ENCODE results near the gene PIP5K1C.

PIP5K1C gene

GRCh38 chr19:3691372-3691716 is 8.9 kb downstream of the PIP5K1C start:
- Histone ChIP-seq H3K9ac (ENCODE audit: low read depth, low read length) (no peak overlapping the region), H3K36me3 (ENCODE audit: insufficient read depth, low read length) (peaks cover 2% of the 10 kb centered on the region), H3K4me1 (ENCODE audit: control insufficient read depth, insufficient read depth, low read length) (no peaks in the 10 kb centered on the region), H3K27me3 (ENCODE audit: control insufficient read depth, insufficient read depth, low read length) (no peaks in the 10 kb centered on the region), H3K4me3 (ENCODE audit: low read length) (no peak overlapping the region), H3K9me3 (replicated peaks; ENCODE audit: low read length) (no peaks in the 10 kb centered on the region), H3K4me2 (ENCODE audit: low read length) (no peak overlapping the region)

- no peak overlapping the region for H3K4me2 ChIP-seq (ENCODE audit: low read length)
- no peaks in the 10 kb centered on the region for H3K27me3 ChIP-seq (ENCODE audit: control insufficient read depth, insufficient read depth, low read length)
- peaks cover 2% of the 10 kb centered on the region for H3K36me3 ChIP-seq (ENCODE audit: insufficient read depth, low read length)
- no peak overlapping the region for H3K4me3 ChIP-seq (ENCODE audit: low read length)
- H3K9me3 ChIP-seq (replicated peaks; ENCODE audit: low read length): no peaks in the 10 kb centered on the region
- no peak overlapping the region for H3K9ac ChIP-seq (ENCODE audit: low read depth, low read length)
- H3K4me1 ChIP-seq (ENCODE audit: control insufficient read depth, insufficient read depth, low read length): no peaks in the 10 kb centered on the region
Measured at GRCh38 chr19:3690551-3691371, 9.5 kb downstream of the PIP5K1C start.

- H3K9ac ChIP-seq (ENCODE audit: low read depth, low read length): no peak overlapping the region
- no peak overlapping the region for H3K4me3 ChIP-seq (ENCODE audit: low read length)
- H3K36me3 ChIP-seq (ENCODE audit: insufficient read depth, low read length): peaks cover 12% of the 10 kb centered on the region
- no peaks in the 10 kb centered on the region for H3K4me1 ChIP-seq (ENCODE audit: control insufficient read depth, insufficient read depth, low read length)
- H3K27me3 ChIP-seq (ENCODE audit: control insufficient read depth, insufficient read depth, low read length): no peaks in the 10 kb centered on the region
- H3K9me3 ChIP-seq (replicated peaks; ENCODE audit: low read length): peaks cover 6% of the 10 kb centered on the region
- H3K4me2 ChIP-seq (ENCODE audit: low read length): no peak overlapping the region
Measured at GRCh38 chr19:3687774-3688706, 12.2 kb downstream of the PIP5K1C start.

GRCh38 chr19:3687393-3687773 is 12.9 kb downstream of the PIP5K1C start:
- Histone ChIP-seq H3K4me1 (ENCODE audit: control insufficient read depth, insufficient read depth, low read length) (no peaks in the 10 kb centered on the region), H3K36me3 (ENCODE audit: insufficient read depth, low read length) (peaks cover 12% of the 10 kb centered on the region), H3K4me2 (ENCODE audit: low read length) (no peak overlapping the region), H3K27me3 (ENCODE audit: control insufficient read depth, insufficient read depth, low read length) (no peaks in the 10 kb centered on the region), H3K9me3 (replicated peaks; ENCODE audit: low read length) (peaks cover 6% of the 10 kb centered on the region), H3K4me3 (ENCODE audit: low read length) (no peak overlapping the region), H3K9ac (ENCODE audit: low read depth, low read length) (no peak overlapping the region)

DNA sequence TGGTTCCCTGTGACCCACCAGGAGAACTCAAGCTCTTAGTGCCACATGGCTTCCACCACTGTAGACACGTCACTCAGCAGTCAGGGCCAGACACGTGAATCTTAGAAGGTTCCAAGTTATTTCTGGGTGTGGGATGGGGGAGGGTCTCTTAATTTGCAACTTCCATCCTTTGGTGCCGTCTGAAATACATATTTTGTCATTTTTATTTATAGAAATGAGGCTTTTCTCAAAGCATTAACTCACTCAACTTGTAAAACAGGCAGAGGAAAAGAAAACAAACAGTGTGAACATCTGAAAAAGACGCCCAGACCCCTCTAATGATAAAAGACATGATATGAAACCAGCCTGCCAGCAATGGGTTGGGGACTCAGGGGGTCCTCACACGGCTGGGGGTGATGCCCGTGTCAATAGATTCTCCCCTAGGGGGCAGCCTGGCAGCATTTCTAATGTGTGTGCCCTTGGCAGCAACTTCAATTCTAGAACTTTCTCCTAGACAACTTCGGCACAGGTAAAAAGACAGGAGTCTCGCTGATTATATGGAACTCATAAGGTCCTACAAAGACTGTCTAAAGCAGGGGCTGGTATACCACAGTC is 15.4 kb downstream of the PIP5K1C start:
- Histone ChIP-seq H3K36me3 (ENCODE audit: insufficient read depth, low read length) (peaks cover 10% of the 10 kb centered on the region), H3K4me1 (ENCODE audit: control insufficient read depth, insufficient read depth, low read length) (no peaks in the 10 kb centered on the region), H3K27me3 (ENCODE audit: control insufficient read depth, insufficient read depth, low read length) (no peaks in the 10 kb centered on the region)

GRCh38 chr19:3684054-3684816 is 16.0 kb downstream of the PIP5K1C start:
- H3K4me1 ChIP-seq (ENCODE audit: control insufficient read depth, insufficient read depth, low read length): no peaks in the 10 kb centered on the region
- peaks cover 6% of the 10 kb centered on the region for H3K9me3 ChIP-seq (replicated peaks; ENCODE audit: low read length)
- H3K9ac ChIP-seq (ENCODE audit: low read depth, low read length): no peak overlapping the region
- no peaks in the 10 kb centered on the region for H3K27me3 ChIP-seq (ENCODE audit: control insufficient read depth, insufficient read depth, low read length)
- no peak overlapping the region for H3K4me3 ChIP-seq (ENCODE audit: low read length)
- H3K4me2 ChIP-seq (ENCODE audit: low read length): no peak overlapping the region
- H3K36me3 ChIP-seq (ENCODE audit: insufficient read depth, low read length): peaks cover 10% of the 10 kb centered on the region

More for the DNA sequence above, 15.4 kb downstream of the PIP5K1C start:
- Histone ChIP-seq H3K9ac (ENCODE audit: low read depth, low read length) (no peak overlapping the region), H3K9me3 (replicated peaks; ENCODE audit: low read length) (peaks cover 6% of the 10 kb centered on the region), H3K4me3 (ENCODE audit: low read length) (no peak overlapping the region), H3K4me2 (ENCODE audit: low read length) (no peak overlapping the region)

DNA sequence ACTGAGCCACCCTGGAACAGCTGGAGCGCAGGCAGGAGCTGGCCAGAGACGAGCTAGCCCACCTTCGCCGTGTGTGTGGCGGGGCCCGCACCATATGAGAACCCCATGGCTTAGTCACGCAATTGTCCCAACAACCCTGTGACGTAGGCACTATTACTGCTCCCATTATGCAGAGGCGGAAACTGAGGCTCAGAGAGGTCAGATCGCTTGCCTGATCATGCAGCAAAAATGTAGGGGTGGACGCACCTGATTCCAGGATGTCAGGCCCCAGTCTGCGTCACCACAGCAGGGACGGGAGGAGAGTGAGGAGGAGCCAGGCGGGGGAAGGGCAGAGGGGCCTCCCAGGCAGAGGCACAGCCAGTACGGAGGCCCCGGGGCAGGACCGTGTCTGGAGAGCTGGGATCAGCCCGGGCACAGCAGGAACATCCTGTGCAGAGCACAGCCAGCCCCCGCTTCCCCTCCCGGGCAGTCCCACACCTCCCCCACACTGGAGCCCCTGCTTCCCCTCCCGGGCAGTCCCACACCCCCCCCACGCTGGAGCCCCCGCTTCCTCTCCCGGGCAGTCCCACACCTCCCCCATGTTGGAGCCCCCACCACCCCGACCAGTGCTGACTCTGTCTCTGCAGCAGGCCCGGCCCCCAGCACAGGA is 16.7 kb downstream of the PIP5K1C start:
- Histone ChIP-seq H3K4me3 (ENCODE audit: low read length) (no peak overlapping the region), H3K4me1 (ENCODE audit: control insufficient read depth, insufficient read depth, low read length) (no peaks in the 10 kb centered on the region), H3K36me3 (ENCODE audit: insufficient read depth, low read length) (peaks cover 10% of the 10 kb centered on the region), H3K27me3 (ENCODE audit: control insufficient read depth, insufficient read depth, low read length) (no peaks in the 10 kb centered on the region), H3K9ac (ENCODE audit: low read depth, low read length) (no peak overlapping the region), H3K9me3 (replicated peaks; ENCODE audit: low read length) (peaks cover 6% of the 10 kb centered on the region), H3K4me2 (ENCODE audit: low read length) (no peak overlapping the region)

DNA sequence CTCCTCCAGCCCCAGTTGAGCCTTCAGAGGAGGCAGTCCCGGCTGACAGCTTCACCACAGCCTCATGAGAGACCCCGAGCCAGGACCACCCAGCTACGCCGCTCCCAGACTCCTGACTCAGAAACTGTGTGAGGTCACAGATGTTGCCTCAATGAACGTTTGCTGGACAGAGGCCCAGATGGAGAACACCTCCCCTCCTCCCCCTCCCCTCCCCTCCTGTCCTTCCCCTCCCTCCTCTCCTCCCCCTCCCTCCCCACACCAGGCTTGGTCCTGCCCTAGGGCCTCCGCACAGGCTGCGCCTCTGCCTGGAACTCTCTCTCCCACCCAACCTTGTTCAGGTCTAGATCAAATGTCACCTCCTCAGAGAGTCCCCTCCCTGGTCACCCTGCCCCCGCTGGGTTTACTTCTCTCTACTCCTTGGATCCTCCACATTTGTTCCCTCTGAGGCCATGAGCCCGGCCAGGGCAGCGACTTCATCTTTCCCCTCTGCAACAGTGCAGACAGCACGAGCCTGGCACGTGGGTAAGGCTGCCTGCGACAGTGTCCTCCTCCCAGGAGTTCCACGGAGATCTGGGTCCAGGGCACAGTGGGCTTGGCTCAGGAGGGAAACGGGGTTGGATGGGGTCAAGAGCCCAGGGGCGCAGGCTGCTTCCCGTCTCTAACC is 17.4 kb downstream of the PIP5K1C start:
- Histone ChIP-seq H3K27me3 (ENCODE audit: control insufficient read depth, insufficient read depth, low read length) (no peaks in the 10 kb centered on the region), H3K9ac (ENCODE audit: low read depth, low read length) (no peak overlapping the region), H3K4me3 (ENCODE audit: low read length) (no peak overlapping the region), H3K4me1 (ENCODE audit: control insufficient read depth, insufficient read depth, low read length) (no peaks in the 10 kb centered on the region), H3K4me2 (ENCODE audit: low read length) (no peak overlapping the region), H3K36me3 (ENCODE audit: insufficient read depth, low read length) (peaks cover 10% of the 10 kb centered on the region), H3K9me3 (replicated peaks; ENCODE audit: low read length) (peaks cover 6% of the 10 kb centered on the region)

- Histone ChIP-seq H3K4me2 (ENCODE audit: low read length) (no peak overlapping the region), H3K4me1 (ENCODE audit: control insufficient read depth, insufficient read depth, low read length) (no peaks in the 10 kb centered on the region), H3K4me3 (ENCODE audit: low read length) (no peak overlapping the region), H3K36me3 (ENCODE audit: insufficient read depth, low read length) (peaks cover 10% of the 10 kb centered on the region), H3K9me3 (replicated peaks; ENCODE audit: low read length) (peaks cover 6% of the 10 kb centered on the region), H3K27me3 (ENCODE audit: control insufficient read depth, insufficient read depth, low read length) (no peaks in the 10 kb centered on the region), H3K9ac (ENCODE audit: low read depth, low read length) (no peak overlapping the region)
Measured at GRCh38 chr19:3682286-3682685, 18.0 kb downstream of the PIP5K1C start.

DNA sequence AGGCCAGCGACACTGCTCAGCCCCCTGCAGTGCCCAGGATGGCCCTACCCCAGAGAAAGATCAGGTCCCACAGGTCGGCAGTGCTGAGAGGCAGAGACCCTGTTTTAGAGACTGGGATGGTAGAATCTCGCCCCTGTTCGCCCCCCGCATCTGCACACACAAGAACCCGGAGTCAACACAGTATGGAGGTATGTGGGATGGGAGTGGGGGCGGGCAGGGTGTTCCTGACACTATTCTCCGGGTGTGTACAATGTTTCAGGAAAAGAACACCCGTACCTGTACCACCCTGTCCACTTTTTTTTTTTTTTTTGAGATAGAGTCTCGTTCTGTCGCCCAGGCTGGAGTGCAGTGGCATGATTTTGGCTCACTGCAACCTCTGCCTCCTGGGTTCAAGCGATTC is 19.3 kb downstream of the PIP5K1C start:
- Histone ChIP-seq H3K4me1 (ENCODE audit: control insufficient read depth, insufficient read depth, low read length) (no peaks in the 10 kb centered on the region), H3K36me3 (ENCODE audit: insufficient read depth, low read length) (peaks cover 10% of the 10 kb centered on the region), H3K4me2 (ENCODE audit: low read length) (no peak overlapping the region), H3K9me3 (replicated peaks; ENCODE audit: low read length) (peaks cover 6% of the 10 kb centered on the region), H3K4me3 (ENCODE audit: low read length) (no peak overlapping the region), H3K9ac (ENCODE audit: low read depth, low read length) (no peak overlapping the region), H3K27me3 (ENCODE audit: control insufficient read depth, insufficient read depth, low read length) (no peaks in the 10 kb centered on the region)

Measured in skeletal muscle satellite cell (primary cell).